Right forelimb (tissue), 1 donor: ENCODE results near the gene NAGS.
A peak's percentile ranks its signal among the peaks of the same experiment; 100 is the strongest.
"Not testable (repeated sequence)": the region's sequence is repeated elsewhere in the genome, so short reads cannot be mapped to it uniquely, and the experiment has no call there.

ENCODE experiments used
- DNase-seq: peaks from one replicate; pipeline ENCODE4 v3.0.0-alpha.2; 2018

Gene NAGS

GRCh38 chr17:43984521-43984920 is 19.9 kb upstream of the NAGS start:
- DNase-seq, result no peak

DNA sequence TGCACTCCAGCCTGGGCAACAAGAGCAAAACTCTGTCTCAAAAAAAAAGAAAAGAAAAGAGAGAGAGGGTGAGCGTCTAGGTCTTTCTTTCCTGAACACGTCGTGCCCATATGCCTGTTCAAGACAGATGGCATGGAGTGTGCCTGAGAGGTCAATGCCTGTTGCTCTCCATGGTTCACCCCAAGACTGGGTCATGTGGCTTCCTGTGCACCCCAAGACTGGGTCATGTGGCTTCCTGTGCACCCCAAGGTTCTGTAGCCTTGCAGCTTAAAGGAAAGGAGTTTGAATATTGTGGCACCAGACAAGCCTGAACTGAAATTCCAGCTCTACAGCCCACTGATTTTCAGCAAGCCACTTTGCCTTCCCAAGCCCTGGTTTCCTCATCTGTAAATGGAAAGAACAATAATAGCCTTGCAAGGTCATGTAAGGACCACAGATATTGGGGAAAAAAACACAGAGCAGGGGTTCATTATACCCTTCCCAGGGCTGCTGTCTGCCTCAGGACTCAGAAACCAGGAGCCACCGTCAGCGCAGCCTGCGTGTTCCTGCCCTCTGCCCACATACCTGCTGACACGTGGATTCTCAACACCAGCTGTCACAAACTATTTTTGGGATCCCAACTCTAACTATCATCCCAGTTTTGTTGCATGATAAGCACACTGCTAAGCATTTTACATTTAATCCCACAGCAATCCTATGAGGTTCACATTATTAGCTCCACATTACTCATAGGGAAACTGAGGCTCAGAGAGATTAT is 18.0 kb upstream of the NAGS start:
- DNase-seq, result no peak

DNA sequence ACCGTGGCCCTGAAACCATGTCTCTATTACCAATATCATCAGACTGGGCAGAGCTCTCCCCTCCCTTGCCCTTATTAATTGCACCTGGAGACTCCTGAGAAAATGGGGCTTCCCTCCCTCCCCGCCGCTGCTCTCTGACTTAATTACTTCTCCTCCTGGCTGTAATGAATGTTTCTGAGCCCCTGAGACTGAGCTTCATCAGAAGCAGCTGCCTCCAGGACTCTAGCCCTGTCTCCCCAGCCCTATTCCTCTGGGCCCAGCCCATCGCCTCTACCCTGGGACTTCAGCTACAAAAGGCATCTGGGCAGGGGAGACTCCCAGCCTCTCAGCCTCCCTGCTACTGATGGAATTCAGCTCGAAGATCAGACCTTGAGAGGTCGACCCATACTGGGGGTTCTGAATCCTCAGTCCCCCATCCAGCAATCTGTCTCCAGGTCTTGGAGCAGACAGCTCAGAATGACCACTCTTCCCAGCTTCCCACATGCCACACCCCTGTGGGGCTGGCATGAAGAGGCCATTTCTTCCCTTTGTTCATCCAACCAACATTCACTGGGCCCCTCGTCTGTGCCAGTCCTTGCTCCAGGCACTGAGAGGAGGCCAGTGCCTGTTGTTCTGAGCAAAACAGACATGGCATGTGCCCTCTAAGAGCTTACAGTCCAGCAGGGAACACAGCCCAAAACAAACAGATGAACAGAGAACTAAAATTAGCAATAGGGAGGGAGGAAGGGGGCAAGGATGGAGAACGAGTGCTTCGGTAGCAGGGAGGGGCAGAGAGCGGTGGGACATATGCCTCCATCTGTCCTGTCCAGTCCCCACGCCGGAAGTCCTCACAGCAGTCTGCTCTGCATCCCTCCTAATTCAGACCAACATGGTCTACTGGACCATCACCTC is 17.0 kb upstream of the NAGS start:
- no peak for DNase-seq

DNA sequence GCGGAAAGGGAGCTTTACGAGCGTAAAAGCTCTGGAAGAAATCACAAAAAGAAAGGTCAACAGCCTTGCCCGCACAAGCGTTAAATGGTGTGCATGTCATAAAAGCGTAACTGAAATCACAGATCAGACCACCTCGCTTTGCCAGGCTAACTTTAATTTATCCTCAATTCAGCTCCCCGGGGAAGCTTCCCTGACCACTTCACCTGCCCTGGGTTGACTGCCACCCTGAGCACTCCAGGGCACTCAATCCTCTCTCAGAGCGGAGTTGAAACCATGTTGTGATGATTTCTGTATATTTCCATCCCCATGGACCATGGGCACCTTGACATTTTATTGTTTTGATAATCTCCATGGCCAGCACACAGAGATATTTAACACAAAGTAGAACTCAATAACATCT is 16.1 kb upstream of the NAGS start:
- no peak for DNase-seq

DNA sequence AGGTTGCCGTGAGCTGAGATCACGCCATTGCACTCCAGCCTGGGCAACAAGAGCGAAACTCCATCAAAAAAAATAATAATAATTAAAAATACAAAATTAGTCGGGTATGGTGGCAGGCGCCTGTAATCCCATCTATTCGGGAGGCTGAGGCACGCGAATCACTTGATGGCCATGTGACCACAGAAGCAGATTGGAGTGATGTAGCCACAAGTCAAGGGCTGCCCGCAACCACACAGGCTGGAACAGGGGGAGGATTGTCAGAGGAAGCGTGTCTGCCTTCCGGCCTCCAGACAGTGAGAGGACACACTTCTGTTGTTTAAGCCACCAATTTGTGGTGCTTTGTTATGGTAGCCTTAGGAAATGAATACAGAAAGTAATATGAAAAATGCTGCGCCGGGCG is 11.8 kb upstream of the NAGS start:
- no peak for DNase-seq

DNA sequence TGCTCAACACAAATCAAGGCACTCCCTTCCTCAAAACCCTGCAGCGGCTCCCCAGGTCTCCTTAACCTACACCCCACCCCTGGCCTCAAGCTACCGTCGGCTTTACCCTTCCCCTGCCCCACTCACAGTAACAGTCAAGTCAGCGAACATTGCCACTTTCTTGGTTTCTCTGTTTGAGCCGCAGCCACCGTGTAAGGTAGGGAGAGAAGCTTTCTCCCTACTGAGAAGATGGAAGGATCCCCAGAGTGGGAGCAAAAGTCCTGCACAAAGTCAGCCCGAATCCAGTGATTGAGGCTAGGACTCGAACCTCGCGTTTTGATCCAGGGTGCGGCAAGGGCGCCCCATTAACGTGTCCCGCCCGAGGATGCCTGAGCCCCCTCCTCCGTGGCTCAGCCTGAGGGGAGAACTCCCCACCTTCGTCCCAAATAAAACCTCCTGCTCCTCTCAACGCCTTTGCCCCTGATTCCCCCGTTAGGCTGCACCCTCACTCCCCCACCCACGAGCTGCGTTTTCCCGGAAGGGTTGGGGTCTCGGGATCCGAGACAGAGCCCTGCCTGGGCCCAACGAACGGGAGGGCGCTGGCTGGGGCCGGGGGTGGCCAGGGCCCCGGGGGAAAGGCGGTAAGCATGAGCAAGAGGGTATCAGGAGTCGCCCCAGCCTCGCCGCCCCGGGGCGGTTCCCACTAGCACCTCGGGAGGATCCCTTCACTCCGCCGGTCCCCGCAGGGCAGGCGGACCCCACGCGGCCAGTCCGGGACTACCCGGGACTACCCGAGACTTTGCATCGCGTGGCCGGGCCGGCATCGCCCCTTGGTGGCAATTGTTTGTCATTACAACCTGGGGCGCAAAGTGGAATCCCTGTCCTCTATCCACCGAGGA is 9.9 kb upstream of the NAGS start:
- peak; percentile 67 for DNase-seq

GRCh38 chr17:43995150-43995471 is 9.3 kb upstream of the NAGS start:
- DNase-seq, result peak; percentile 31

DNA sequence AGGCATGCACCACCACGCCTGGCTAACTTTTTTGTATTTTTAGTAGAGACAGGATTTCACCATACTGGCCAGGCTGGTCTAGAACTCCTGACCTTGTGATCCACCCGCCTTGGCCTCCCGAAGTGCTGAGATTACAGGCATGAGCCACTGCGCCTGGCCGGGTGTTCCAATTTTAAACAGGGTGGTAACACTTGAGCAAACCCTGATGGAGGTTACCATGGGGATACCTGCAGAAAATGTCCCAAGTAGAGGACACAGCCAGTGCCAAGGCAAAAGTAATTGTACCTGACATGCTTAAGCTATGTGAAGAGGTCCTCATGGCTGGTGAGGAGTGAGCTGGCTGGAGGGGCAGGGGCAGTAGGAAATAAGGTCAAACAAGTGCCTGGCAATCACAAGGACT is 7.2 kb upstream of the NAGS start:
- not testable (repeated sequence) for DNase-seq

- no peak for DNase-seq
These were observed 5.9 kb upstream of the NAGS start for GRCh38 chr17:43998552-43998951.

GRCh38 chr17:43999024-43999423 is 5.4 kb upstream of the NAGS start:
- DNase-seq, result no peak

DNA sequence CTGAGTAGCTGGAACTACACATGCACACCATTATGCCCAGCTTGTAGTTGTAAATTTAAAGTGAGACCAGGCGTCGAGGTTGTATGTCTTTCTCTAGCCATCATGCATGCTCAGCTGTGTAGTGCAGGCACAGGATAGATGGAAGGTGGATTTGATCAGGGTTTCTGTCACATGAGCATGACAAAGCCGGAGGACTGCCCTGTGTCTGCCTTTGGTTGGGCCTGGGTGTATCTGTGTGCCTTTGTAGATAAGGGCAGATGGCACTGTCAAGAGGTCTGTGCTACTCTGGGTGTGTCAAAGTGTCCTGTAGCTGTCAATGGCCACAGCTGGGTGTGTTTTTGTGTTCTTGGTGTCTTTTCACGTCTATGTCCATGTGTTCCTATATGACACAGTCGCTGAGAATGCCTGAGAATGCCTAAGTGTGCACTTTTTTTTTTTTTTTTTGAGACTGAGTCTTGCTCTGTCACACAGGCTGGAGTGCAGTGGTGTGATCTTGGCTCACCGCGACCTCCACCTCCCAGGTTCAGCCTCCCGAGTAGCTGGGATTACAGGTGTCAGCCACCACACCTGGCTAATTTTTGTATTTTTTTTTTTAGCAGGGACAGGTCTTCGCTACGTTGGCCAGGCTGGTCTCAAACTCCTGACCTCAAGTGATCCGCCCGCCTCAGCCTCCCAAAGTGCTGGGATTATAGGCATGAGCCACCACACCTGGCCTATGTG is 4.1 kb upstream of the NAGS start:
- DNase-seq, result no peak

DNA sequence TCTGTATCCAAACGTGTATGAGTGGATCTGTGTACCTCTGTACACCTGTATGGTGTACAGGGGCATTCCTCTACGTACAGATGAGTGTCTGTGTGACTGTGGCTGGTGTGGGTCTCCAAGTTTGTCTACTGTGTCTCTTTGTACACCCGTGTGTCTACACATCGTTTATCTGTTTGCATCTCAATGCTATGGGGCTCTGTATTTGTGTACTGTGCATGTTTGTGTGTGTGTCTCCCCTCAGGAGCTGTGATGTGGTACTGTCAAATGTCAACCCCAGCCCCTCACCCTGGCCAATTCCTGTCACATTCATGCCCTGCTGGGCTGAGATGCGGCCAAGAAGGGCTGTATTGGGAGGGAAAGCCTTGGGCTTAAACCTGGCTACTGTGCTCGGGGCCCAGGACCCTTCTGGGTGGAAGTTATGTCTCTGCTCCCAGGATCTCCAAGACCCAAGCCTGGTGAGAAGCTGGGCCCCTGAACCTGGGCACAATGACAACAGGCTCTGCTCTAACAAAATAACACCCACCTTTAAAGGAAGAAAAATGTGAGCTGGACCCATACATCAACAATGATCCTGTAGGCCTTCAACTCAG is 3.5 kb upstream of the NAGS start:
- DNase-seq, result no peak

DNA sequence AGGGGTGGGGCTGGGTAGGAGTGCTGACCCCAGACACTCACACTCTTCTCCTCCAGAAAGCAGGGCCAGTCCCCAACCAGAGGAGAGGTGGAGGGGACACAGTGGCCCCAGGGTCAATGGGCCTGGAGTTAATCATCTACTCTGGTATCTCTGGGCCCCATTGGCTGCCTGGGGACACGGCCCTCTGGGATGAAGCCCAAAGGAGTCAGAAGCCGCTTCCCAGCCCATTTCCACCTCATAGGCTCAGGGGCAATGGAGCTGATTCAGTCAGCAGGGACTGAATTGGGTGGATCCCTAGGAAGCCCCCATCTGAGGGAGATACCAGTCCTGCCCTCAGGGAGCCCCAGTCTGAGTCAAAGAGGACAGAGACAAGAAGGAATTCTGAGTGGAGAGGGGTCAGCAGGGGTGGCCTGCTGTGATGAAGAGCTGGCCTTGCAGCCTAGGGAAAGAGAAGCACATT is 2.9 kb upstream of the NAGS start:
- no peak for DNase-seq

DNA sequence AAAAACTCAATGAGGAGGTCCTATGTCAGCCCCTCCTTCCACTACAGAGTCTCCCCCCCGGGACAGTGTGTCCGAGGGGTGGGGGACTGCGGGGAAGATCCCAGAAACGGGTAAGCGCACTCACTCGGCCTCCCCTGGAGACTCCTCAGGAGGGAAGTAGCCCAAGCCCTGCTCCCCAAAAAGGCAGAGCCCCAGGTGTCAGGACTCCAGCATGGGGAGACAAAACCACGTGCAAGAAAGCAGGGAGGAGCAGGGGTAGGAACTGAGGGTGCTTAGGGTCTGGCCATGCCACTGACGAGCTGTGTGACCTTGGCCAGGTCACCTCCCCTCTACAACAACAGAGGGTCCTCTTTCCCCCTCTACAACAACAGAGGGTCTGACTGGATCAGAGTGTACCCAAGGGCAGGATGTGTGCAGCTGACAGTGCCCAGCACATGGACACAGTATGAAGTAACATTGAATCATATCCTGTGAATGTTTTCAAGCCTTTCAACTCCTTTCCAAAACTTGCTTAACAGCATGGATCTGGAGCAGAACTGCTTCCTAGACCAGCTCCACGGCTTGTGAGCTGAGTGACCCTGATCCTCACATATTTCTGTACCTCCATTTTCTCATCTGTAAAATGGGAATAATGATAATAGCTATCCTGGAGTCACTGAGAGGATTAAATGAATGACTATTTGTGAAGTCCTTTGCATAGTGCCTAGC is 2.1 kb upstream of the NAGS start:
- no peak for DNase-seq

DNA sequence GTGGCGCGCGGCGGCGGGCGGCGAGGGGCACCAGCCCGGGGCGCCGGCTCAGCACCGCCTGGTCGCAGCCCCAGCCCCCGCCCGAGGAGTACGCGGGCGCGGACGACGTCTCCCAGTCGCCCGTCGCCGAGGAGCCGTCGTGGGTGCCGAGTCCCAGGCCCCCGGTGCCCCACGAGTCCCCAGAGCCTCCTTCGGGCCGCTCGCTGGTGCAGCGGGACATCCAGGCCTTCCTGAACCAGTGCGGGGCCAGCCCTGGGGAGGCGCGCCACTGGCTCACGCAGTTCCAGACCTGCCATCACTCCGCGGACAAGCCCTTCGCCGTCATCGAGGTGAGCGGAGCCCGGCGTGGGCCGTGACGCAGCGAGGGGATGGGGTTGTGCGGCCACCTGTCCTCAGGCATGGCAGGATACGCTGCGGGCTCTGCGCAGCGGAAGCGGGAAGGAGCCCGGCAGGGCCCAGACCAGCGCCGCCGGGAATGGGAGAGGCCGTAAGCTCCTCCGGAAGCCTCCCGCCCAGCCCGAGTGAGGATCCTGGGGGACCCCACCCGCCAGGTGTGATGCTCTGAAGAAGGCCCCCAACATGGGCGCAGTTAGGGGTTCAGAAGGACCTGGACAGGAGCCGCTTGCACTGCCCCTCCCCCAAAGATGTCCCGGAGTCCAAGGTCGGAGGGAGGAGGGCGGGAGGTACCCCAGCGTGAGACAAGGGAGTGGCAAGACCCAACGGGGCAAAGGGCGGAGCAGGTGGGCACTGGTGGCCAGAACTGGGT is 522 bp downstream of the NAGS start:
- no peak for DNase-seq

GRCh38 chr17:44005527-44006271 is 1.3 kb downstream of the NAGS start:
- peak; percentile 49 for DNase-seq

GRCh38 chr17:44006272-44006597 is 1.8 kb downstream of the NAGS start:
- no peak for DNase-seq

DNA sequence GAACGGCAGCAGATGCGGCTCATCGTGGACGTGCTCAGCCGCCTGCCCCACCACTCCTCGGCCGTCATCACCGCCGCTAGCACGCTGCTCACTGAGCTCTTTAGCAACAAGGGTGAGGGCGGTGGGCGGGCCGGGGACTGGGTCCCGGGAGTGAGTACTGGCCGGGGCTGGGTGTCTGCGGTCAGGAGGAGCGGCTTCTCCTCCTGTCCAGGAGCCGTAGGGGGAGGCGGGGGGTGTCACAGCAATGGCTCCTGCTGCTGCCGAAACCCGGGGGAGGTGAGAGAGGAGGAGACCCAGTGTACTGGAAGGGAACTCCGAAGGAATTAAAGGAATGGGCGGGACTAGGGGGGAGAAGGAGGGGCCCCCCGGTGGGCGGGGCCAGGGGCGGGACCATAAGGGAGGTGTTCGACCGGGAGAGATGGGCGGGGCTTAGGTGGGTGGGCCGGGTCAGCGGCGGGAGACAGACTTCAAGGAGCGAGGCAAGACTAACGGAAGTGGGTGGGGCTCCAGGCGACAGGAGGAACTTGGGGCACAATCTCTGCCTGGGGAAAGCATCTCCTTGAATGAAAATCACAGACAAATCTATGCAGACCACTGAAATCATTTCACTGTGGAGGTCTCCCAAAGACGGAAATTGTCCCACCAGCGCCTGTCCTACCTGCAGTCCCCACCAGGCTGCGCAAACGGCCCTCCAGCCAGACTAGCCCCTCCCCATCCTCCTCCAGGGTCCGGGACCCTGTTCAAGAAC is 2.4 kb downstream of the NAGS start:
- peak; percentile 97 for DNase-seq
